HG02763 (cell line): ENCODE results near the gene PDE4D.
"Not testable (repeated sequence)": the region's sequence is repeated elsewhere in the genome, so short reads cannot be mapped to it uniquely, and the experiment has no call there.

Experiments used
- ATAC-seq: cut with Tn5 transposase; IDR thresholded peaks from one replicate; pipeline ENCODE4 v1.9.1; 2021; ENCODE audit warnings: mild to moderate bottlenecking, moderate library complexity; ENCODE audit not compliant: unreplicated experiment

Gene PDE4D

DNA sequence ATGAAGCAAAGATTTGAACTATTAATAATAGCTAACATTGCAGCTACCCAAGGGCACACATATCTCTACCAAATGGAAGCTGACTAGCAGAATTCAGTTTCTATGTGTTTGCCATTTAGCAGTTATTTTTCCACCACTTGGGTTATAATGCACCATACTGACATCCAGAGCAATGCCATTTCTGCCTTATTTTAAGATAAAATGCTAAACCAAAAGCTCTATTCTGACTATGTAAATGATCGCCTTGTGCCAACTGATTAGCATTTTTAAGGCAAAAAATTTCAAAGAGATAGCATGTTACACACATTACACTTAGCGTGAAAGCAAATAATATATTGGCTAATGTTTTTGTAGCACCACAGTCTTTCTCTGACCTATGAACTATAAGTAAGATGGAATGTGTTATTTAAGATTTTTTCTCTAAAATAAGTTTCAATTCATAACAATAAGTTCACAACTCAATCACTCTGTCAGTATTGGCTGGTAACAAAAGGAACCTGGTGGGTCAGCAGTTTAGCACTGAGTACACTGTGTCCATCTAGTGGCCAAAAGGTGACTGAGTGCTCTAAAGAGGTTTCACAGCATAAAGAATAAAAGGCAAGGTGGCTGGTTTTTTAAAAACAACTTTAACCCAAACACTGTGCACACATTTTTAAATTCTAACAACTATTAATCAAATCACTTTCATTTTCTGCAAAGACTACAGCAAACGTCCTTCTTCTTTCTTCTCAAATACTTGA lies 443.5 kb downstream of the PDE4D start:
- no peak for ATAC-seq

DNA sequence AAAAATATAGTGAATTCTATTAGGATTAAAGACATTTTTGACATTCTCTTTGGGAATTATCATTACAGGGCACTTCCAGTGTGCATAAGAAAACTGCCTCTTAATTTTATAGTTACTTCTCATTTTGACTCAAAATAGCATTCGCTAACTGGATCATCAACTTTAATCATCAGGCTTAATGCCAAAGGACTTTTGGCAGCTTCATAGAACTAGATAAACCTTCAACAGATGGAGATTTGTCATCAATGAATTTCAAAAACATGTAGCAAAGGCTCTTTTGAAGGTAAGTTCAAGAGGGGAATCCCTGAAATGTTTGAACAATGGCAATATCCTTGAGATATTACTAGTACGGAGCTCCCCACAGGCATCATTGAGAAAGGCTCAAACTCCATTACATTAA lies 447.2 kb downstream of the PDE4D start:
- ATAC-seq = no peak

DNA sequence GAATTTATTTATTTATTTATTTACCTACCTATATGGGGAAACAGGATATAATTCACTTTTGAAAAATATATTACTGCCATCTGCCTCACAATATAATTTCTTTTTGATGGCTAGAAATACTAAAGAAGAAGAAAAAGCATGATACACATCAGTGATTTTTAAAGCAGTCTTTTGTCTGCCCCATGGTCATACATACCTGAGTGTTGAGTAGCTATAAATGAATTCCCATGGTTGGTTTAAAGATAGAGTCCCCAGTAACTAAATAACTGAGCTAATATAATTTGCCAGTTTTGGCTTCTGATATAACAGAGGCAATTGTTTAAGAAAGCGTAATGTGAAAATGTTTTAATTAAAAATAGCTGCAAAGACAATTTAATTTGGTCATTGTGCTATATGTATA lies 447.8 kb downstream of the PDE4D start:
- no peak for ATAC-seq

DNA sequence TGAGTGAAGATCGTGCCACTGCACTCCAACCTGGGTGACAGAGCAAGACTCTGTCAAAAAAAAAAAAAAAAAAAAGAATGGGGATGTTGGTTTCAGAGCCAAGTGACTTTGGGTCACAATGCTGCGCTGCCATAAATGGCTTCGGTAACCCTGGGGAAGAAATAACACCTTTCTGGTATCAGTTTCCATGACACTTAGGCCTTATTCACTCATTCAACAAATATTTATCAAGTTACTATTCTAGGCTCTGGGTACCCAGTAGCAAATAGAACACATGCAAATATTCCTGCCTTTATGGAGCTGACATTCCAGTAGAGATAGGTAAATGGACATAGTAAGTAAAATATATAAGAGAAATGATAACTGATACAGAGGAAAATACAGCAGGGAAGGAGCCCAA lies 454.2 kb downstream of the PDE4D start:
- no peak for ATAC-seq

DNA sequence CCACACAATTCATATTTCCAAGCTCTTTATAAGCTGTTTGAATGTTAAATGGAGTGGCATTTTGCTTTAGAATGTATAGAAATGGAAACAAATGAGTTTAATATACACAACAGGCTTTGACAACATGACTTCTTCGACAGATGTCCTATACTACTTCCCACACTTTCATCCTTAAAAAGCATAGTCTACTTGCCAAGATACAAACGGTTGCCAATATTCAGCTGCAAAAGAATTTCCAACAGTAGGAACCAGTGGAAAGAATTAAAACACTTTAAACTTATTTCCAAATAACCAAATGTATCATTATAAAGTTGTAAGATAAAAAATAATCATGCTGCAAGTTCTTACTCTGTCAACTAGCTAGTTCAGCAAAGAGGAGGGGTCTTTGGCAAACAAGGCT lies 456.4 kb downstream of the PDE4D start:
- no peak for ATAC-seq

DNA sequence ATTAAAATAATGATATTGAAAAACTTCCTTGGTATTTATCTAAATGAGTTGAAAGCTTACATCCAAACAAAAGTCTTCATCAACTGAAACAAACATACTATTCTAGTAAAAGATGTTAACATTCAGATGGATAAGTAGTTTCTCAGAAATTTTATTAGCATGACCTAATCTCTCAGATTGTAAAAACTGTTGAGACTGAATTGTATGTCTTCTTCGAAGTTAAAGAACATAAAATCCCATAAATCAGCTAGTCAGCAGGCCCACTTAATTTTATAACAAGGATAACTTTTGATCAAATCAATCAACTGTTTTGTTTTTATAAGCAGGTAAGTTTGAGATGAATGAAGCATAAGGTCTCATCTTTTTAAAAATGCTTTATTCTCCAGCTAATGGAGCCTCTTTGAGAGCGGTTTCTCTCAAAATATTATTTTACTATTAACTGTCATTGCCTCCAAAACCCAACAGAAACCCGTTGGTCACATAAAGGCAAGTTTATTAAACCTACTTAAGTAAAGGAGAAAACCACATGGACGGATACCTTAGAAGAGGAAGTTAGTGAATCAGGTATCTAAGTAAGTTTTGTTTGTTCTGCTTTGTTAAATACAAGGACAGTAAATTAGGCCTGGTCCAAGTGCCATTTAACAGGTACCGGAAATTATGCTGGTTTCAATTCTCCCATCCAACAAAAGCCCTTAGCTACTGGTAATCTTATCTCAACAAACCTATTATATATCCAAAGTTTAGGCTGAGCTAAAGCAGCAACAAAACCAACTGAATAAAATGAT lies 457.0 kb downstream of the PDE4D start:
- ATAC-seq = no peak

DNA sequence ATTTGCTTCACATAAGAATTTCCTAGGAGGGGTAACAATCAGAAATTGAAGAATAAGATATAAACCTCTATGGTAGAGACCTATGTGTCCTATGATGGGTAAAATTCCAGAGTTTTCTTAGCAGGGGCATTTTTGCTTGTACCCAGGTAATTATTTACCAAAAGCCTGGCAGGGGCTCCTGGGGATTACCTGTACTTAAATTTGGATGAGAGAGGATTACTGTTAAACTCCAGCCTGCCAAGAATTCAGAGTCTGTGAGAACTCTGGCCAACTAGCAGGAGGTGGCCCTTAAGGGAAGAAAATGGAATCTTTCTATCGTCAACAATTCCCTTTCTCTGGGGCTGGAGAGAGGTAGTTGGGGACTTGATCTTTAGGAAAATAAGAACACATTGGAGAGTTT lies 460.4 kb downstream of the PDE4D start:
- no peak for ATAC-seq

DNA sequence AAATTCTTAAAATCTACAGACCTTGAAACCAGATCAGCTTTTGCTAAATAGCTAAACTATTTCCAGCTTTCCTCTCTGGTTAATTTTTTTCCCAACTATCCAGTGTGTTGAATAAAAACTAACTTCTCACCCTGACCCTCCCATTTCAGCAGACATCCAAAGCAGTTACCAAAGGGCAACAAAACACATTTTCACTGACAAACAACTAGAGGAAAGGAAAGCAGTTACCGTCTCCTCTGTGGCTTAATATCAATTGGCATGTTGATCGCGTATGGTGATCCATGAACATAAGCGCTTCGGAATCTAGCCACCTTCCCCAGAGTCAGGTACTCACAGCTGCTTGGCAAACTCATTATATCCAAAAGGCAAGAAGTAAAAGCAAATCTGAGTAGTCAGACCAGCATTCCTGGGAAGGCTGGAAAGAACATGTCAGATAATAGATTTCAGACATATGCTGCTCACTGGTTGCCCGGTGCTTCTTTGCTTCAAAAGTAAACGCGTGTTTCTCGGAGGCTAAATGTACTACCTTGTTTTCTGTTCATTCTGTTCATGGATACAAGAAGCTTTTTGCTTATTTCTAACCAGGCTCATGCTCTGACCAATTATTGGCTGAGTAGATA lies 463.4 kb downstream of the PDE4D start:
- ATAC-seq = no peak

DNA sequence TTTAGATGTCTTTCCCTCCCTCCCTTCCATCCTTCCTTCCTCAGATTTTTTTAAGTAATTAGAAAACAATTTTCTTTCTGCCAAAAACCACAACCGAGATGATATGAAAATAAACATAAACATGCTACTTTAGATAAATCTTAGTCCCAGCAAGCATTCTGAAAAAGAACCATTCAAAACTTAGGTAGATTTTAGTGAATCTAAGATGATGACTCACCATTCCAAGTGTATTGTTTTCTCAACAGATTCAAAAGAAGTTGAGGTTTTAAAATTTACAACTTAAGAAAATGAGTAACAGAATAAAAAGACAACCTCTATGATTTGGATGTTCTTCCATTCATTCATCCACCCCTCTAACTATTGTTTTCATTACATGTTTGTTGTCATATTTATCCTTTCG lies 465.1 kb downstream of the PDE4D start:
- ATAC-seq = no peak

DNA sequence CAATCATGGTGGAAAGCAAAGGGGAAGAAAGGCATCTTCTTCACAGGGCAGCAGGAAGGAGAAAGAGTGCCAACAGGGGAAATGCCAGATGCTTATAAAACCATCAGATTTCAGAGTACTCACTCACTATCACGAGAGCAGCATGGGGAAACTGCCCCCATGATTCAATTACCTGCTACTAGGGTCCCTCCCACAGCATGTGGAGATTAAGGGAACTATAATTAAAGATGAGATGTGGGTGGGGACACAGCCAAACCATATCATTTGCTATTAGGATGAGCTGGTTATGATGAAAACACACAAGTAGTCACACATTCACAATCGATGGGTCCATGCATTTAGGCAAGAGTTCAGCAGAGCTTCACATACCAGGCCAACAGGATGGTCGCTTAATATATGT lies 469.0 kb downstream of the PDE4D start:
- ATAC-seq = no peak

DNA sequence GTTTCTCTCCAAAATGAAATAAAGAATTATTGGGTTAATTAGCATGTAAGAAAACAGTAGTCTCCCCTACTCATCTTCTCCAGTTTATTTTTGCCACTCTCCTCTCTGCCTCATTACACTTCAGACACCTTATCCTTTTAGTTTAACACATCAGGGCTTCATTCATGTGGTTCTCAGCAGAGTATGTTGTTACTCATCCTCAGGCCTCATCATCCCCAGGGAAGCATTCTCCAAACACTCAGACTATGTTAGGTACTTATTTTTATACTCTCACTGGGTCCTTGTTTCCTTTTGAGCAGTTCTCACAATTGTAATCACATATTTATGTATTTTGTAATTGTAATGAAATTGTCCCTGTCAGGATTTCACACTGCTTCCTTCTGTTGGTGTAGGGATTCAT lies 470.5 kb downstream of the PDE4D start:
- ATAC-seq = no peak

DNA sequence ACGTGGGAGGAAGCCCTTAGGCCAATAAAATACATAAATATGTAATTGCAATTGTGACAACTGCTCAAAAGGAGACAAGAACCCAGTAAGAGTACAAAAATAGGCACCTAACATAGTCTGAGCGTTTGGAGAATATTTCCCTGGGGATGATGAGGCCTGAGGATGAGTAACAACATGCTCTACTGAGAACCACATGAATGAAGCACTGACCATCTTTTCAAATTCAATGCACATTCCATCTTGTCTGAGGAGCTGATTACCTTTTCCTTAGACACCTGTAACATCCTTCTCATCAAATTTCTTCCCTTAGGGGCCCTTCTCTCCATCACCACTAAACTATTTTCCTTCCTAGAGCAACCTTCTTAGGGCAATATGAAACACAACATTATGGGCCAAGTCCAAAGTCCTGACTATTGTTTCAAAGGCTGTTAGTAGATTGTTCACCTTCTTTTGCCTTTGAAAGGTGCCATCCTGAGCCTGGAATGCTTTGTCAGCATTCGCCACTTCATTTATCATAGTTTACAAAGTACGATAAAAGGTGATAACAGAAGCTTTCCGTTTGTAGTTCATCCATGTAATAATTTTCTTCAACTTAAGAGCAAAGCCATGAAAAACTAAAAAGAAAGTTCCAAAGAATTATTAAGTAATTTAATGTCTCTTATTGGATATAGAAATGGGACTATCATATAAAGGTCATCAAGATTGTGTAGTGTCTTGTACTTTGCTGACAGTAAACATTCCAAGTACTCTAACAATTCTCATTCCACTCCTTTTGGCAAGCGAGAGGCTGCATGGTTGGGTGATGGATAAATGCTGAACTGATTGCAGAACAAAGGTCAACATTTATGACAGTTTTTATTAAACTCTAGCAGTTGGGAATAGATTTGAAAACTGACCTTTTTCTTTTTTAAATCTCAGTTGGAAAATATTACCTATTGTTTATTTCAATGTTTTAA lies 471.3 kb downstream of the PDE4D start:
- ATAC-seq = no peak

DNA sequence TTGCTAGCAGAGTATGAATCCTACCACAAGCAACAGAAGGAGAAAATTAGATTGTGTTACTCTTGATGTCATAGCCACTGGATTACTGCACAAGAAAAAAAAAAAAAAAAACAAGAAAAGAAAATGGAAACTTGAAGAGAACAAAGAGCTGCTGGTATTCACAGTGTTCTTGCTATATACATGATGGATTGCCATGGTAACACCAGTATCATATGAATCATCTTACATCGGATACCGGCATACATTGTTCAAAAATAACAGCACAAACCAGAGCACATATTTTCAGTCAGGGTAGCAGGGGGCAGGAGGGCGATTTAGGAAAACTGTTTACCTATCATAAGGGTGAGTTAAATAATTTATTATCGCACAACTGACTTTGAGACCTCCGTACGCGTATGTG lies 472.9 kb downstream of the PDE4D start:
- no peak for ATAC-seq

DNA sequence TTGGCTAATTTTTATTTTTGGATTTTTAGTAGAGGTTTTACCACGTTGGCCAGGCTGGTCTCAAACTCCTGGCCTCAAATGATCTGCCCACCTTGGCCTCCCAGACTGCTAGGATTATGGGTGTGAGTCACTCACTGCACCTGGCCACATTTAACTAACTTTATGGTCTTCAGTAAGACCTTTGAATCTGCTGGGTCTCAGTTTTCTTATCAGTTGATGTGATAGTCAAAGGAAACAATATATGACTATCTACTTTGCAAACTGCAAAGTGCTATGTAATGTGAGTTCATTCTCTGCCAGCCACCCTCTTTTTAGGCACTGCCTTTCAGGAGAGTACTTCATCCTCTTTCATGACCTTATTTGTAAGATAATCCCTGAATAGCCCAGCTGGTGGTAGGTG lies 474.7 kb downstream of the PDE4D start:
- no peak for ATAC-seq

DNA sequence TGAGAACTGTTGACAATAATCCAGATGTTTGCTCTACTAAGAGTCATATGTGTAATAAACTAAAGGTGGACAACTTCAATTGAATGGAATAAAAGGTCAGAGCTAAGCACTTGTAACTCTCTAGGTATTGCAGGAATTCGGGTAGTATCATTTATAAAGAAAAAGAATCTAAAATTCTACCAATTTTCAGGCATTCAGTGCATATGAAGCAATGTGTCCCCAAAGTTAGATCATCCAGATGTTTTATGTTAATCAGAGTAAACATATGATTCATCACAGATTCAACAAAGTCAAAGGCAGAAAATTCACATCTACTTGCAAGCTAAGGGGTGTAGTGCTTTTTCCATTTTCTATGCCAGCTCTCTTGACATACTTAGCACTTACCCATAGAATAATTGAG lies 477.1 kb downstream of the PDE4D start:
- no peak for ATAC-seq

DNA sequence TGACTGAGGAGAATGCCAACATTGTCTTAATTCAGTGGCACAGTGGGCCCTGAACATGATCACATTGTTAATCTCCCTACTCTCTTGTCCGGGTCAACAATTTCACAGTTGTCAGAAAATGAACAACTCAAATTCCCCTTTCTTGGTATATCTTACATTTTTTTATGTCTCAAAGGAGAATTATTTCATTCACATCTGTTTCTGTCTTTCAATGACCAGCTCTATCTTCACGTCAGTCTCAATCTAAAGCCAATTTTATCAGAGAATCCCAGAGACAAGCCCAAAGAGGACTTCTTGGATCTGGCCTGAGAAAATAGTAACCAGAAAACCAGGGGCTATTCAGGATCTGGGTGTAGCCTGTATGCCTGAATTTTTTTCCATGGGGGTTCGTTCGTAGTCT lies 477.5 kb downstream of the PDE4D start:
- no peak for ATAC-seq

DNA sequence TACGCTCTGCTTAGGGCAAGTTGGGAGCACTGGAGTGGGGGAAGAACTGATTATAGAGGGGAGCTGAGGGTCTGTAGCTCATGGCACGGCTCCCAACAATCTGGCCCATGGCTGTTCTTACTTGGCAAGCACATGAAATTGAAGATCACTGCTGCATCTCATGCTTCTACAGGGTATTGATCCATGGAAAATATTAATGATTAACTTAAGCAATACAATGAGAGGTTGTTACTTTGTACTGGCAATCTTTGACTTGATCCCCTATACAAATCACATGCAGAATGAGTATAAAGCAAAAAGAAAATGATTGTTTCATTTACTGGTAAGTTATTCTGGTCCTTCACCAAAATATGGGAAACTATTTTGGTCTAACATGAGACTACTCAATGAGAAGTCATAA lies 481.1 kb downstream of the PDE4D start:
- ATAC-seq = no peak

DNA sequence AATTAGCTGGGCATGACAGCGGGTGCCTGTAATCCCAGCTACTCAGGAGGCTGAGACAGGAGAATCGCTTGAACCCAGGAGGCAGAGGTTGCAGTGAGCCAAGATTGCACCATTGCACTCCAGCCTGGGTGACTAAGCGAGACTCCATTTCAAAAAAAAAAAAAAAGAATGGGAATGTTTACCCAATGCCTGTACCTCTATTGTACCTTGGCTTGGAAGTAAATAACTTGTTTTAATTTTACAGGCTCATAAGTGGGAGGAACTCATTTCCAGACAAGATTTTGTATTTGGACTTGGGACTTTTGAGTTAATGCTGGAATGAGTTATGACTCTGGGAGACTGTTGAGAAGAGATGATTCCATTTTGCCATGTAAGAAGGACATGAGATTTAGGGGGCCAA lies 484.5 kb downstream of the PDE4D start:
- not testable (repeated sequence) for ATAC-seq

DNA sequence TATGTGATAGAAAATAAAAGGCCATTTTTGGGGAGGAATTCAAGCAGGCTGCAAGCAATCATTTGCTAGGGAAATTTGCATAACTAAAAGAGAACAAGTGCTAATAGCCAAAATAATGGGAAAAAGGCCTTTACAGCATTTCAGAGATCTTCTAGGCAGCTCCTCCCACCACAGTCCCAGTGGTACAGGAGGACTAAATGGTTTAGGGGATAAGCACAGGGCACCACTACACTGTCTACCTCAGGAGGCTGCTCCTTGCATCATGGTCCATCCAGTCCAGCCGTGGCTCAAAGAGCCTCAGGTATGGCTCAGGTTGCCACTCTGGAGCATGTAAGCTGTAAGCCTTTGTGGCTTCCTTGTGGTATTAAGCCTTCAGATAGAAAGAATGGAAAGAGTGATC lies 485.6 kb downstream of the PDE4D start:
- ATAC-seq = no peak

DNA sequence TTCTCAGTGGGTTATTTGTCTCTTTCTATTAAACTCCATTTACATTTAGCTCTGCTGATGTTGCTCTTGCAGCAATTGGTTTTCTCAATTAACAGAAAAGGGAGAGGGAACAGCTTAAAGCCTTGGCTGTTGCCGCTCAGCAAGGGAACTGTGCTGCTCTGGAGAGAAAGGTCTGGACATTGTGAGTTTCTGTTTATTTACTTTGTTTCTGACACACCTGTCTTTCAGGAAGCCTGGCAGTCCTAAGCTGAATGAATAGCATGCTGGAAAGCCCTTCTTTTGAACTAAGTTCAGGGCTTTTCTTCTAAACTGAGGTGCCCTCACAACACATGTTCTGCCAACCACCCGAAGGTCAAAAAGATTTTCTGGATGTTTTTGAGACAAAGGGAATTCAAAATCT lies 491.9 kb downstream of the PDE4D start:
- ATAC-seq = no peak

DNA sequence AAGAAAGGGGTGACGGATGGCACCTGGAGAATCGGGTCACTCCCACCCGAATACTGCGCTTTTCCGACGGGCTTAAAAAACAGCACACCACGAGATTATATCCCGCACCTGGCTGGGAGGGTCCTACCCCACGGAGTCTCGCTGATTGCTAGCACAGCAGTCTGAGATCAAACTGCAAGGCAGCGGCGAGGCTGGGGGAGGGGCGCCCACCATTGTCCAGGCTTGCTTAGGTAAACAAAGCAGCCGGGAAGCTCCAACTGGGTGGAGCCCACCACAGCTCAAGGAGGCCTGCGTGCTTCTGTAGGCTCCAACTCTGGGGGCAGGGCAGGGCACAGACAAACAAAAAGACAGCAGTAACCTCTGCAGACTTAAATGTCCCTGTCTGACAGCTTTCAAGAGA lies 498.6 kb downstream of the PDE4D start:
- not testable (repeated sequence) for ATAC-seq
